ENCODE data around the gene LRRN2.

Gene LRRN2

DNA sequence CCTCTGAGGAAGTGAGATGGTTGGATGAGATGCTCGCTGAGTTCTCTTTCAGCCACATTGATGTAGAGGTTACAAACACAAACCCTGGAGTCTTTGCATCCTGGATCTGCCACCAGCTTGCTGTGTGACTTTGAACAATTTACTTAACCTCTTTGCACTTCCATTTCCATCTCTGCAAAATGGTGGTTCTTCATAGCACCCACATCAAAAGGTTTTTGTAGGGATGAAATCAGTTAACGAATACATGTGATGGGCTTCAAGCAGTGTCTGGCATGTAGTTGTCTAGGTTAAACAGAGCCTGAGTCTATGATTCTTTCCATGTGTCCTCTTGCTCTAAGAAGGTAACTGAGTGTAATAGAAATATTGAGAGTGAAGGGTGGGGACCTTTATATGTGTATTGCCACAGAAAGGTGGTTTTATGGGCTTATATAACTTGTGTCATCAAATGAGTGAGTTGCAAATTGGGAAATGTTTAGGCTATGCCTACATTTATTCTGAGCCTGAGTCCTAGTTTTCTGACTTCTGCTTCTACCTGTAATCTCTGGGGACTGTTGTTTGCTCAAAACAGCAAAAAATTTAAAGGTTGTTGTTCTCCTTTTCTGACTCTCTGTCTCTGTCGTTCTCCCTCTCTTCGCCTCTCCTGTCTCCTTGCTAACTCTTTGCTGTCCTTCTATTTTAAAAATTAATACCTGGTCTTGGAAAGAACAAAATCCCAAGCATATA, 27.3 kb upstream of the LRRN2 start:
- DNase-seq (ENCODE audit: extremely low read depth, low read depth), result no peak
- no peak for TF ChIP-seq CTCF (IDR thresholded peaks at IDR 0.05; ENCODE audit: low read depth, low read length, missing control alignments)
- H3K4me3 ChIP-seq (replicated peaks; ENCODE audit: low read depth, low read length), result no peak overlapping the region

DNA sequence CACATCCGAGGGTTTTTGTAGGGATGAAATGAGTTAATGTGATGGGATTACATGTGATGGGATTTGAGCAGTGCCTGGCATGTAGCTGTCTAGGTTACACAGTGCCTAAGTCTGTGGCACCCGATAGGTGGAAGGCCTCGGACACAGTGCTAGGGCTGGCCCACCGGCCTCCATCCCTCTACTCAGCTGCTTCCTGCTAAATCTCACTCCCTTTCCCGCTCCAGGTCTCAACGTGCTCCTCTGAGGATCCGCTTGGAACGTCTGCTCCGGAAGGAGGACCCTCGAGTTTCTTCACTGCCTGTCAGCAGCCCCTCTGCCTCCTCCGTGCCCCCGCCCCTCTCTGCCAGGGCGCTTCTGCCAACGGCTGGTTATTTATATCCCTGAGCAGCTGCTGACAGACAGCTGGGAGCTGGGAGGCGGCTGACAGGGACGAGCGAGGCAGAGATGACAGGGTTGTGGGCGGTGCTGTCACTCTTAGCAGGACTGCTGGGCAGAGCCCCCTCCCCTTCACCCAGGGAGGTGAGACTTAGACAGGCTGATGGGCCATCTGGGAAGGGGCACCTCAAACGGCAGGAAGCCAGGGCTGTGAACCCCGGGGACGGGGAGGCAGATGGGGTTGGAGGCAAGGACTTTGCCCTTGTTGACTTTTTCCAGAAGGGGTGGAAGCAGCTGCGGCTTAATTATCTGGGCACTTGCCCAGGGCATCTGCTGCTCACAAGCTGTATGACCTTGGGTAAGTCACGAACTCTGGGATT, 26.6 kb upstream of the LRRN2 start:
- H3K4me3 ChIP-seq (replicated peaks; ENCODE audit: low read depth, low read length), result no peak overlapping the region
- TF ChIP-seq CTCF (IDR thresholded peaks at IDR 0.05; ENCODE audit: low read depth, low read length, missing control alignments), result no peak
- no peak for DNase-seq (ENCODE audit: extremely low read depth, low read depth)

DNA sequence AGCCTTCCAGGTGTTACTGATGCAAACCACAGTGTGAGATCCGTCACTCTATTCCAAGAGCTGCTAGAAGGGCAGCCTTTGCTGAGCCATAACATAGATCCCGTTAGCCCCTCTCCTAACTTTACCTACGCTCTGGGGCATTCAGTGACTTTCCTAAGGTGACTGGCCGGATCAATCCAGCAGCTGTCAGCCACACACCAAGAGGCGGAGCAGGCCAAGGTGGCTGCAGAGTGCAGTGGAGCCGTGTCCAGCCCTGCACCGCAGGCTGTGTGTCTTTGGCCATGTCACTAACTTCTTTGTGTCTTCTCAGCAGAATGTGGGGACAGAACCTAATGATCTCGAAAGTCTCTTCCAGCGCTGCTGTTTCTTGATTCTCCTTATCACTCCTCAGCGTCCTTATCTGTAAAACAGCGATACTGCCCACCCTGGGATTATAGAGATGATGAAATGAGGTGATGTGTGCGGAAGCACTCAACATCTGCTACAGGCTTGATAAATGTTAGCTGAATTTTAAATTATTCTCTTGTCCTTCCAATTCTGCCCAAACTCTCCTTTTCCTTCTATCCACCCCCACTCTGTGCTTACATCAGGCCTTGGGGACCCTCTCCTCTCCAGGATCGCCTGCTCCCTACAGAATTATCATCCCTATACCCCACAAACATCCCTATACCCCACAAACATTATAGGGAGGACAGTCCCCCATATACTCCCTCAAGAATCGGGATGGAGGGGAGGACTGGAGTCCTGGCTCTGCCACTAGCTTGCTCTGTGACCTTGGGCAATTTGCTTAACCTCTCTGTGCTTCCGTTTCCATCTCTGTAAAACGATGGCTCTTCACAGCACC, 25.8 kb upstream of the LRRN2 start:
- no peak overlapping the region for H3K4me3 ChIP-seq (replicated peaks; ENCODE audit: low read depth, low read length)
- DNase-seq (ENCODE audit: extremely low read depth, low read depth), result no peak
- TF ChIP-seq CTCF (IDR thresholded peaks at IDR 0.05; ENCODE audit: low read depth, low read length, missing control alignments), result no peak

DNA sequence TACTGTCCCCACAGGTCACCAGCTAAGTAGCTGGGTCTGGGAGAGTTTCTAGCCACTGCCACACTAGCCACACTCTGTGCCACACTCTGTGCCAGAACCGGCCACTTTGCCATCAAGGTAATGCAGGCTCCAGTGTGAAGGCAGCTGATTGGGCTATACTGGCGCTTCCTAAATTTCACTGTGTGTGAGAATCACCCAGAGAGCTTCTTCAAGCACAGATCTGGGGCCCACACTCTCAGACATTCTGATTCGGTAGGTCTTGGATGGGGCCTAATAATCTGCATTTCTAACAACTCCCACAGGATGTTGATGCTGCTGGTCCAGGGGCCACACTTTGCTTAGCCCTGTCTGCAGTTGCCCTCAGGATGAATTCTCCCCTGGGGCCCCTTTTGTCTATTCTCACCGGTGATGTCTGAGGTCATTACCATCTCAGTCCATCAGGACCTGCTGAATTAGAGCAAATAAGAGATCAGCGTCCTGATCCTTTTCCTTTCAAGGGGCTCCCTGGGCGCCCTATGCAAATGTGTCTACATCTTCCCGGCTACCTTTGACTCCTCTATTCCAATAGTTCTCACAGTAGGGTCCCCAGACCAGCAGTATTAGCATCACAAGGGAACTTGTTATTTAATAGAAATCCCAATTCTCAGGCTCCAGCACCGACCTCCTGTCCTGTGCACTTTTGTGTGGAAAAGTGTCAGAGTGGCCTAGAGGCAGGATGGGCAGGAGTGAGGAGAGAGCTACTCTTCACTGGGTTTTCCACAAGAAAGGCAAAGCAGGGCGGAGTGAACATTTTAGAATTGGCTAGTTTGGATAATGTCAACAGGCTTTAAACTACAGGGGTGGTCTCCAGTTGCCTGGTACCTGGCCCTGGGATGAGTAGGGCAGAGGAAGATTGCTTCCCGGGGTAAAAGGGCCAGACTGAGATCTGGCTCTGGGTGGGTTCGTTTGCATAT, 24.7 kb upstream of the LRRN2 start:
- DNase-seq (ENCODE audit: extremely low read depth, low read depth), result no peak
- no peak overlapping the region for H3K4me3 ChIP-seq (replicated peaks; ENCODE audit: low read depth, low read length)
- no peak for TF ChIP-seq CTCF (IDR thresholded peaks at IDR 0.05; ENCODE audit: low read depth, low read length, missing control alignments)

- DNase-seq (ENCODE audit: extremely low read depth, low read depth), result no peak
- H3K4me3 ChIP-seq (replicated peaks; ENCODE audit: low read depth, low read length), result no peak overlapping the region
- TF ChIP-seq CTCF (IDR thresholded peaks at IDR 0.05; ENCODE audit: low read depth, low read length, missing control alignments), result no peak
These were observed 23.5 kb upstream of the LRRN2 start for GRCh38 chr1:204709021-204709420.
